Keratinocyte (primary cell): ENCODE results near the gene RBBP6. TPM values are rescaled to one million over a fixed set of nuclear protein-coding genes. Genes with fewer than 3 reads are reported as not detected.

Experiments used
- DNase-seq: peaks from one replicate; pipeline ENCODE4 v3.0.0-alpha.2; 2011; ENCODE audit warnings: low read depth, missing footprints, low spot score
- FAIRE-seq: peaks from 2 replicates; lab custom pipeline; 2011; peaks lifted over from hg19 to GRCh38; lab: Jason Lieb, UNC
- H2AFZ ChIP-seq: 2 replicates; pipeline ENCODE4 v1.6.0; 2012; ENCODE audit warnings: low read length, control low read depth, inconsistent platforms; ENCODE audit not compliant: control insufficient read depth
- H3K27ac ChIP-seq: 2 replicates; pipeline ENCODE4 v1.5.1; 2011; ENCODE audit warnings: low read length; ENCODE audit not compliant: control insufficient read depth, insufficient read depth
- H3K27me3 ChIP-seq: 3 replicates; pipeline ENCODE4 v1.6.0; 2011; ENCODE audit warnings: low read length; ENCODE audit not compliant: control insufficient read depth, insufficient read depth; ENCODE audit errors: extremely low read depth
- H3K36me3 ChIP-seq, 2 experiments: 2 replicates in 1 of 2; 3 replicates in 1 of 2; pipeline ENCODE4 v1.5.1; 2011; ENCODE audit warnings: low read length in 2 of 2, mild to moderate bottlenecking in 1 of 2; ENCODE audit not compliant: control insufficient read depth in 2 of 2, insufficient read depth in 2 of 2; ENCODE audit errors: extremely low read depth in 1 of 2
- H3K4me1 ChIP-seq: 3 replicates; pipeline ENCODE4 v1.5.1; 2011; ENCODE audit warnings: low read length; ENCODE audit not compliant: control insufficient read depth, insufficient read depth; ENCODE audit errors: extremely low read depth
- H3K4me2 ChIP-seq: 3 replicates; pipeline ENCODE4 v1.6.0; 2011; ENCODE audit warnings: low read depth, low read length; ENCODE audit not compliant: control insufficient read depth, insufficient read depth; ENCODE audit errors: extremely low read depth
- H3K4me3 ChIP-seq, 3 experiments: fragments of 200-600 bp in 1 of 3; sonication (generic) in 1 of 3; 2 replicates in 2 of 3; 3 replicates in 1 of 3; pipeline ENCODE4 v1.5.1; 2011 to 2016; ENCODE audit warnings: low read length in 3 of 3, mild to moderate bottlenecking in 3 of 3, control low read depth in 2 of 3, inconsistent platforms in 1 of 3, low read depth in 1 of 3, mixed read lengths in 1 of 3, mixed run types in 1 of 3, moderate library complexity in 1 of 3; ENCODE audit not compliant: control insufficient read depth in 2 of 3, insufficient read depth in 2 of 3; ENCODE audit errors: extremely low read depth in 1 of 3
- H3K79me2 ChIP-seq: 2 replicates; pipeline ENCODE4 v1.6.0; 2012; ENCODE audit warnings: low read length; ENCODE audit not compliant: control insufficient read depth, insufficient read depth
- H3K9ac ChIP-seq: 3 replicates; pipeline ENCODE4 v1.6.0; 2011; ENCODE audit warnings: low read length; ENCODE audit not compliant: control insufficient read depth, insufficient read depth; ENCODE audit errors: extremely low read depth
- H3K9me1 ChIP-seq: 3 replicates; pipeline ENCODE4 v1.6.0; 2011; ENCODE audit warnings: low read length; ENCODE audit not compliant: control insufficient read depth, insufficient read depth; ENCODE audit errors: extremely low read depth
- H3K9me3 ChIP-seq: 2 replicates; pipeline ENCODE4 v1.5.1; 2012; ENCODE audit warnings: low read depth, low read length; ENCODE audit not compliant: control insufficient read depth
- H4K20me1 ChIP-seq: 3 replicates; pipeline ENCODE4 v1.6.0; 2011; ENCODE audit warnings: low read length; ENCODE audit not compliant: control insufficient read depth, insufficient read depth; ENCODE audit errors: extremely low read depth
- EZH2 ChIP-seq: IDR thresholded peaks from one replicate; pipeline ENCODE4 v1.6.1; 2012; ENCODE audit warnings: inconsistent platforms, mild to moderate bottlenecking, low read length, moderate library complexity
- dilution Hi-C: fragments of 300-500 bp; cut with MboI; formaldehyde crosslinking; loops from one replicate; pipeline ENCODE4 v1.7.0; 2020; ENCODE audit warnings: low sequenced_read_pairs; ENCODE audit not compliant: extremely low pct_ligation_motif_present
- polyA plus RNA-seq, 5 experiments: library from polyadenylated mRNA; depleted of rRNA in 3 of 5; stranded (reverse) in 3 of 5; stranded (forward) in 1 of 5; unstranded in 1 of 5; fragments of >200 nt; gene quantifications; 1 replicate in 1 of 5; 2 replicates in 3 of 5; 3 replicates in 1 of 5; pipeline versions ENCODE4 v1.2.1 to v1.2.3, GENCODE V29; 2011 to 2012; ENCODE audit warnings: missing spikeins in 2 of 5, low read depth in 1 of 5, low replicate concordance in 1 of 5
- TF ChIP-seq, protein P1 (sequence below), 3 experiments: IDR thresholded peaks in 1 of 3; conservative IDR thresholded peaks in 1 of 3; optimal IDR thresholded peaks in 1 of 3; 2 replicates in 2 of 3; 3 replicates in 1 of 3; pipeline versions ENCODE3 to v1.5.1; 2011; ENCODE audit warnings: low read length in 3 of 3, mild to moderate bottlenecking in 3 of 3, moderate library complexity in 2 of 3, control low read depth in 1 of 3, inconsistent platforms in 1 of 3; ENCODE audit not compliant: insufficient read depth in 2 of 3; ENCODE audit errors: extremely low read depth in 1 of 3

The RBBP6 gene
- polyA plus RNA-seq, 1 donor (not counting 4 experiments of a cell fraction or from before 2014, with no cell fraction given), result 32.1 TPM

DNA sequence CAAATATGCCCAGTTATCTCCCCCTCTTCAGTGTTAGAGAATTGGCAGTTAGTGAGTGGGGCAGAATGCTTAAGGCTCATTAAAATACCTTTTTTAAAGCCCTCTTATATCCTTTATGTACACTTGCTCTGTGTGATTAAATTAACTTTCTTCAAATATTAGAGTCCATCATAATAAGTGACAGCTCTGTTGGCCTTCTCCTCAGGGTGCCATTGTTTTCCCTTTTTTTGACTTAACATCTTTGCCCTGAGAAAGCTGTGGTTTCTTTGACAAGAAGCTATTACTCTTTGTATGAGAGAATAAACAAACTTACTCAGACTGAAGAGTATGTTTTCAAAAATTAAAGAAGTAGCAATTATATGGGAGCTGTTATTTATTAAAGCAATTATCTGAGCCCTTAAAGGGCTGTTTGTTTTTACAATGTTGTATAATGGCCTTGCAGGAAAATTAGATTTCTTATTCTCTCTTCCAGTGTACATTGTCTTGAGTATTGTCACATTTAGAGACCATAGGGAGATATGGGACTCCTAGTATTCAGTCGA, 13.4 kb downstream of the RBBP6 start:
- TF ChIP-seq, protein P1, sequence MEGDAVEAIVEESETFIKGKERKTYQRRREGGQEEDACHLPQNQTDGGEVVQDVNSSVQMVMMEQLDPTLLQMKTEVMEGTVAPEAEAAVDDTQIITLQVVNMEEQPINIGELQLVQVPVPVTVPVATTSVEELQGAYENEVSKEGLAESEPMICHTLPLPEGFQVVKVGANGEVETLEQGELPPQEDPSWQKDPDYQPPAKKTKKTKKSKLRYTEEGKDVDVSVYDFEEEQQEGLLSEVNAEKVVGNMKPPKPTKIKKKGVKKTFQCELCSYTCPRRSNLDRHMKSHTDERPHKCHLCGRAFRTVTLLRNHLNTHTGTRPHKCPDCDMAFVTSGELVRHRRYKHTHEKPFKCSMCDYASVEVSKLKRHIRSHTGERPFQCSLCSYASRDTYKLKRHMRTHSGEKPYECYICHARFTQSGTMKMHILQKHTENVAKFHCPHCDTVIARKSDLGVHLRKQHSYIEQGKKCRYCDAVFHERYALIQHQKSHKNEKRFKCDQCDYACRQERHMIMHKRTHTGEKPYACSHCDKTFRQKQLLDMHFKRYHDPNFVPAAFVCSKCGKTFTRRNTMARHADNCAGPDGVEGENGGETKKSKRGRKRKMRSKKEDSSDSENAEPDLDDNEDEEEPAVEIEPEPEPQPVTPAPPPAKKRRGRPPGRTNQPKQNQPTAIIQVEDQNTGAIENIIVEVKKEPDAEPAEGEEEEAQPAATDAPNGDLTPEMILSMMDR (optimal IDR thresholded peaks at IDR 0.05 in 1 of 3, IDR thresholded peaks at IDR 0.05 in 1 of 3, conservative IDR thresholded peaks at IDR 0.05 in 1 of 3; ENCODE audit: extremely low read depth in 1 of 3, insufficient read depth in 2 of 3, low read length in 3 of 3), result no peak
- no peak for TF ChIP-seq EZH2
- Histone ChIP-seq H3K36me3 (peaks cover 6% of the 10 kb centered on the region in 2 experiments), H3K4me3 (no peak overlapping the region), H4K20me1 (no peaks in the 10 kb centered on the region), H3K79me2 (peaks cover 27% of the 10 kb centered on the region), H3K27me3 (no peaks in the 10 kb centered on the region), H3K4me1 (no peaks in the 10 kb centered on the region), H3K9me3 (no peaks in the 10 kb centered on the region), H2AFZ (no peak overlapping the region), H3K4me2 (no peak overlapping the region), H3K9me1 (no peaks in the 10 kb centered on the region), H3K27ac (no peak overlapping the region), H3K9ac (no peak overlapping the region)
- dilution Hi-C loops, result no loop called here
- FAIRE-seq, result no peak
- no peak for DNase-seq

DNA sequence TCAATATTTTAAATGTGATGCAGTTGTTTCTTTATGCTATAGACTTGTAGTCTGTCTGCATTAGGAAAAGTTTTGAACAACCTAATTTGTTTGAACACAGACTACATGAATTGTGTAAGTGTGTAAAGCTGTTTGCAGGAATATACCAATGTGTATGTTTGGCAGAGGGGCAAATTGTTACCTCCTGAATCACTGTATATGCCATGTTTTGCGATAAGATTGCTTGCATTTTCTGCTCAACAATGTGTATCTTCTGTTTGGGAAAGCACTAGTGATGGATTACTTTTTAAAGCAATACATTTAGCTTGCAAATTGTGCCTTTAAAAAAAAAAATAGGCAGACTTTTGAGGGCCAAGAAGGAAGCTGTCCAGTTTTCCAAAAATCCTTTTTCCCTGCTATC, 14.6 kb downstream of the RBBP6 start:
- Histone ChIP-seq H3K4me1 (no peaks in the 10 kb centered on the region), H2AFZ (no peak overlapping the region), H3K9me3 (no peaks in the 10 kb centered on the region), H3K79me2 (peaks cover 19% of the 10 kb centered on the region), H3K27ac (no peak overlapping the region), H3K4me2 (no peak overlapping the region), H3K9ac (no peak overlapping the region), H3K27me3 (no peaks in the 10 kb centered on the region), H3K36me3 (peaks cover 4 to 6% of the 10 kb centered on the region in 2 experiments), H3K4me3 (no peak overlapping the region), H3K9me1 (no peaks in the 10 kb centered on the region), H4K20me1 (no peaks in the 10 kb centered on the region)
- dilution Hi-C loops, result no loop called here
- no peak for TF ChIP-seq EZH2
- TF ChIP-seq, protein P1 (optimal IDR thresholded peaks at IDR 0.05 in 1 of 3, IDR thresholded peaks at IDR 0.05 in 1 of 3, conservative IDR thresholded peaks at IDR 0.05 in 1 of 3; ENCODE audit: extremely low read depth in 1 of 3, insufficient read depth in 2 of 3, low read length in 3 of 3), result no peak
- FAIRE-seq (no peak), DNase-seq (no peak)
